ENCODE measurements around the gene KDSR. TPM values are rescaled to one million over a fixed set of nuclear protein-coding genes. Genes with fewer than 3 reads are reported as not detected.

KDSR gene
- total RNA-seq, 1 donor from 2014 or later, result 42.3 TPM

- DNase-seq (ENCODE audit: low read depth), result no peak
Measured at GRCh38 chr18:63322206-63322605, 44.8 kb downstream of the KDSR start.

- no peak for DNase-seq (ENCODE audit: low read depth)
Measured at GRCh38 chr18:63321291-63321690, 45.7 kb downstream of the KDSR start.

- no peak for DNase-seq (ENCODE audit: low read depth)
Measured at GRCh38 chr18:63320975-63321265, 46.1 kb downstream of the KDSR start.

GRCh38 chr18:63320123-63320974 is 46.7 kb downstream of the KDSR start:
- DNase-seq (ENCODE audit: low read depth), result peak; percentile 82

- peak; percentile 34 for DNase-seq (ENCODE audit: low read depth)
Measured at GRCh38 chr18:63319383-63320122, 47.5 kb downstream of the KDSR start, which contains the start of gene BCL2. TSS of gene BCL2 (minus strand) at chr18:63319769.

GRCh38 chr18:63318889-63319382 is 48.1 kb downstream of the KDSR start:
- DNase-seq (ENCODE audit: low read depth), result no peak

GRCh38 chr18:63317982-63318888 is 48.8 kb downstream of the KDSR start:
- peak; percentile 13 for DNase-seq (ENCODE audit: low read depth)

DNA sequence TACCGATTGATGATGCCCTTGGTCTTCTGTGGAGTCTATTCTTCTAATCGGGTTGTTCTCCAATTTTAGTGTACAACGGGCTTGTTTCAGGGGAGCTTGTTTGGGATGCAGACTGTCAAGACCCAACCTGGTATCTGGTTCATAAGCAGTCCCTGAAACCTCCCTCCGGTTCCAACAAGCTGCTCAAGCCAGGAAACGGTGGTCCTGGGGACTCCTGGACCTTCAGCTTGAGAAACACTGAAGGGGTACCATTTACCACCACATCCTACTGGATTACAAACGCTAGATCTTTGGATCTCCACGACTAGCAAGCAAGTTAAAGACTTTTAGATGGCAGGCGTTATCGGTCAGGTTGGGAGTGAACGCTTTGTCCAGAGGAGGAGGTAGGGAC is 49.5 kb downstream of the KDSR start:
- no peak for DNase-seq (ENCODE audit: low read depth)

DNA sequence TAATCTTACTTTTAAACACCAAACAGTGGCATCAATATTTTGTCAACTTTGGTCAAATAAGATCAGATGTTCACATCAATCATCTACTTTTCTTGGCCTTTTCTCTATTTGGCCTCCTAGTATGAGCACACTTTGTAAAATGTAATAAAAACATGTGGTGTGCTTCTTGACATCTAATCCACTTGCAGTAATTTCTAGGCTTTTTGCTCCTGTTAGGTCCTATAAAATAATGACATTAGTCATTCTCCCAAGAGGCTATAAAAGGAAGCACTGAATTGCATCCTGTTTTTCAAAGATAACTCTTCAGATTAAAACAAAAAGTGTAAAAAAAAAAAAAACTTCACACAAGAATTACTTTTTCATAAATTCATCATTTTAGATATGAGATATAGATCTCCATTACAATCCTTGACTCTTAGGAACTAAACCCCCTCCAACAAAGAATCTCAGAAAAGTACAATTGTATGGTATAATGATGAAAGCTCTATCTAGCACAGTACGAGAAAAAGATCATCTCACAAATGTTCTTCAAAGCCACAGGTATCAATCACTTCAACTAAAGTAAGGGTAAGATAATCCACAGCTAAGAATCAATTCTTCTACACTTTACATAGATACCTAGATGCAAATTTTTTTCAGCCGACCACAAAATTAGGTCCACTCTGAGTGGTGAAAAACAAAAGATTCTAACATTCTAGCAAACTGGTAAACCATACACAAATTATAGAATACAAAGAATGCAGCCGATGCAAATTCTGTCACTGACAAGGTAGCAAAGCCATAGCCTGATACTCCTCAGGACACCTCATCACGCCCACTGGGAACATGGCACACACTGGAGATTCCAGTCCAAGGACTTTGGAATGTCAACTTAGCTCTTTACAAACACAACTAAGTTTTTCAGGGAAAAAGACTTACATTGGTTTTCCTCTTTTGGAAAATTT is 50.1 kb downstream of the KDSR start:
- peak; percentile 23 for DNase-seq (ENCODE audit: low read depth)

GRCh38 chr18:63315876-63316275 is 51.1 kb downstream of the KDSR start:
- no peak for DNase-seq (ENCODE audit: low read depth)

GRCh38 chr18:63315131-63315662 is 51.8 kb downstream of the KDSR start:
- DNase-seq (ENCODE audit: low read depth), result no peak

GRCh38 chr18:63314062-63314790 is 52.8 kb downstream of the KDSR start:
- no peak for DNase-seq (ENCODE audit: low read depth)

GRCh38 chr18:63313396-63313917 is 53.5 kb downstream of the KDSR start:
- DNase-seq (ENCODE audit: low read depth), result no peak

GRCh38 chr18:63312737-63313395 is 54.1 kb downstream of the KDSR start:
- DNase-seq (ENCODE audit: low read depth), result no peak

GRCh38 chr18:63312019-63312409 is 55.0 kb downstream of the KDSR start:
- no peak for DNase-seq (ENCODE audit: low read depth)

GRCh38 chr18:63311118-63312018 is 55.6 kb downstream of the KDSR start:
- no peak for DNase-seq (ENCODE audit: low read depth)

DNA sequence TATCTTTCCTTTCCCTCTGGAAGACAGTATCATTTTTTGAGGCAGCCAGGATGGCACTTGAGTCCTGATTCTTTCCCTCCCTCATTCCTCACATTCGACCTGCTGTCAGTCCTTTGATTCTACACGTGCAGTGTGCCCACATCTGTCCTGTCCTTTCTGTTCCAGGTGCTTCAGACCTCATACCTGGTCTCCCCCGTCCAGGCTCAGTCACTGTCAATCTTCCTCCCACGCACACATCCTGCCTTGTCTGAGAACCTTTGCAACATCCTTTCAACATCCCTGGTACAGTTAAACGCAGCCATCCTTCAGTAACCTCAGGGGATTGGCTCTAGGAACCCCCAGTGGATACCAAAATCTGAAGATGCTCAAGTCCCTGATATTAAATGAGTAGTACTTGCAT is 57.6 kb downstream of the KDSR start:
- no peak for DNase-seq (ENCODE audit: low read depth)

Data from myocyte (in vitro differentiated cells).